SH-SY5Y (cell line): ENCODE results near the gene PCBD1.

Experiments
- GATA2 ChIP-seq: IDR thresholded peaks from 2 replicates; pipeline ENCODE4 v1.6.1; 2011; ENCODE audit warnings: mild to moderate bottlenecking, low read depth, low read length
- GATA3 ChIP-seq: IDR thresholded peaks from 2 replicates; pipeline ENCODE4 v1.6.1; 2011; ENCODE audit warnings: low read depth, mild to moderate bottlenecking, low read length, moderate library complexity

Gene PCBD1

DNA sequence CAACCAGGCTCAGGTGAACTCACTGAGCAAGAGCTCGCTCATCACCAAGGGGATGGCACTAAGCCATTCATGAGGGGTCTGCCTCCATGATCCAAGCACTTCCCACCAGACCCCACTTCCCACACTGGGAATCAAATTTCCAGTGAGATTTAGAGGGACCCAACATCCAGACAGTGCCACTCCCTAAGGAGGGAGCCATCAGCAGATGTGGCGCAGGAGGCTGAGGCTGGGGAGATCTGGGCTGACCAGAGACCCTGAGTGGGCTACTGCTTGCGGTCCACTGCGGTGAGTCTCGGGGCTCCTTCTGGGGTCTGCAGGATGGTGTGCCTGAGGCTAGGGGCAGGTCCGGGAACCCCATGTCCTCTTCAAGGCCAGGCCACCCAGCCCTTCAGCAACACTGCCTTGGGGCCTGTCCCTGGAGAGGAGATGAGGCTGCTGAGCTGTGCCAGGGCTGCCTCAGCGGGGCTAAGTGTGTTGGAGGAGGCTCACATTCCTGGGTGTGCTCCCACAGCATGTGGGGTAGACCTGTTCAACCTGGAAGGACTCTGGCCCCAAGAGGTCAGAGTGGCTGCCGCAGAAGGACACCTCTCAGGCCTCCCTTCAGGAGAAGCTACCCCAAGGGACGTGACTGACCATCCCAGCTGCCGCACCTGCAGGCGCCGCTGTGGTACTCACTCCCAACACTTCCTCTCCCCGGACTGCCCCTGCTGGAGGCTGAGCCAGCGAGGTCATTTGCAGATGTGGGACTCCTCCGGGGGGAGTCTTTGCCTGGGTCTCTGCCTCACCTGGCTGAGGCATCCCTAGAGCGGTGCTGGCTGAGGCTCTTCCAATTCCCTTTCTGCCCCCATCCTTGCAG lies 22.3 kb upstream of the PCBD1 start:
- no peak for TF ChIP-seq GATA2
- no peak for TF ChIP-seq GATA3

DNA sequence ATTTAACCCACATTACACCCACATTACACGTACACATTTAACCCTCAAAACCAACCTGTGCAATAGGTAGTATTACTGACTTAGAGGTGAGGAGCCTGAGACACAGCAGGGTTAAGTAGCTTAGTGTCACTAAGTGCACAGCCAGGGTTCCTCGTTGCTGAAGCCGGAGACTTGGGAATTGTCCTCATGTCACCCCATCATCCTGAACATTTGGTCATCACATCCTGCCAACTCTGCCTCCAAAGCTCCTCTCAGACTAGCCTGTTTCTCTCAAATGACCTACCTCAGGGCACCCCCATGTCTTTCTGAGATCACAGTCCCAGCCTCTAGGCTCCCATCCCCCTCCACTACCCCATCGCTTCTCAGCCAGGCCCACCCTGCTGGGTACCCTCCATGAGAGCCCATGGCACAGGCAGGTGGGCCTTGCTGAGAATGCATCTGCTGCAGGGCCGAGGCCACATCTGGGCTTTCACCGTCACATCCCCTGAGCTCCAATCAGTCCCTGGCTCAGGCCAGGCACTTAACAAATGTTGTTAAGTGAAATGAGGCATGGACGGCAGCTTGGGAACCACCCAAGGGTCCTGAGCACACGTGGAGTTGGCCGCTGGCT lies 21.1 kb upstream of the PCBD1 start:
- no peak for TF ChIP-seq GATA2
- TF ChIP-seq GATA3, result no peak

DNA sequence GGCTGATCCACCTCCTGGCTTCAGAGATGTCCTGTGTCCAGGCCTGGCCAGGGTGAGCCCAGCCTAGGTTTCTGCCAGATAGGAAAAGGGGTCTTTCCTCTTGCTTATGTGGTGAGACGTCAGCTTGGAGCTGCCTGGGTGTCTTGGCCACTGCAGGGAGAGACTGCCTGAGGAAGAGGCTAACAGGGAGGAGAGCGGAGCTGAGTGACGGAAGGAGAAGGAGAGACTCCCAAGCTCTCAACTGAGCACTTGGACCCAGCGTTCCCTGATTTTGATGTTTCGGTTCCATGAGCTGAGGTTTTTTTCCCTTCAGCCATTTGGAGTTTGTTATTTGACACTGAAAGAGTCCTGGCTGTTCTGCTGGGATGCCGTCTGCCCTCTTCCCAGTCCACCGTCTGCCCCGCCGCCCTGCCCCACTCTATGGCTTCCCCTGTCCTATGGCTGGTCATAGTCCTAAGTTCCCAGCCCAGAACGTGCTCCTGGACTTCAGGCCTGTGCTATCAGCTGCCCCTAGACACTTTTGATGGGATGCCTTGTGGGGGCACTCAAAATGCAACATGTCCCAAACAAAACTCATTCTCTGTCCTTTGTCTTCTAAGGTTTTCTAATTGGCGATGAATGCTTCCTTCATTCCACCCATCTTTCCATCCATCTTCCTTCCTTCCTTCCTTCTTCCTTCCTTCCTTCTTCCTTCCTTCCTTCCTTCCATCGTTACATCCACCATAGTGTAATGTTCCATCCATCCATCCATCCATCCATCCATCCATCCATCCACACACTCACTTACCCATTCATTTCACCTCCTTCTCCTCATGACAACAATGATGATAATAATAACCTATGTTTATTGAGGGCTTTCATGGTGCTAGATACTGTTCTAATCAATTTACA lies 20.3 kb upstream of the PCBD1 start:
- TF ChIP-seq GATA3 (no peak), GATA2 (no peak)

DNA sequence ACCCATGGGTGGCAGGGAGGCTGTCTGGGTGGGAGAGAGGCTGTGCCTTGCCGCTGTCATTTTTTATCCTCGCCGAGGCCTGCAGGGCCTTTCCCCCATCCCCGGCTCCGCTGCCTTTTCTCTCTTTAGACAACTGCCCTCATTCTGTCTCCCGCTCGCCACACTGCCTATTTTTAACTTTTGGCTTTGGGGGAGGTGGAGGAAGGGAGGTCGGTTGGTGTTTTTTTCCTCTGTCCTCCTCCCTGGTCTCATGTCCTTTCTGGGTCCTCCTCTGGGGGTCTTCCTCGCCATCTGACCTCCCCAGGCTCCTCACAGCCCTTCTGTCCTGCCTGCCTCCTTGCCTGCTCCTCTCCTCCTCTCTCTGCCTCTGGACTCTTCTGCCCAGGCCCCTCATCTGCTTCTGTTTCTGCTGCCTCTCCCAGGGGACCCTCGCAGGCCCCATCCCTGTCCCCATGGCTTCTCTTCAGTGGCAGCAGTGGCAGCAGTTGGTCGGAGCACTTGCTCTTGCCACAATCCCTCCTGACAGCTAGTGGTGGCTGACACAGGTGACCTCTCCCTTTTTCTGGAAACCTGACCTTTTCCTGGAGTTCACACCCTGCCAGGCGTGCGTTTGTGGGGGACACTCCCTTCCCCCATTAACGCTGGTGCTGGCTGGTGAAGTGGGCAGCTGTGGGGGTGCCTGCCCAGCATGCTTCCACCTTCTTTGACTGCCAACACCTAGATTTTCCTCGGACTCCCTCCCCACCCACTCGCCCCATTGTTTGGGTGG lies 19.5 kb upstream of the PCBD1 start:
- TF ChIP-seq GATA3 (no peak), GATA2 (no peak)

DNA sequence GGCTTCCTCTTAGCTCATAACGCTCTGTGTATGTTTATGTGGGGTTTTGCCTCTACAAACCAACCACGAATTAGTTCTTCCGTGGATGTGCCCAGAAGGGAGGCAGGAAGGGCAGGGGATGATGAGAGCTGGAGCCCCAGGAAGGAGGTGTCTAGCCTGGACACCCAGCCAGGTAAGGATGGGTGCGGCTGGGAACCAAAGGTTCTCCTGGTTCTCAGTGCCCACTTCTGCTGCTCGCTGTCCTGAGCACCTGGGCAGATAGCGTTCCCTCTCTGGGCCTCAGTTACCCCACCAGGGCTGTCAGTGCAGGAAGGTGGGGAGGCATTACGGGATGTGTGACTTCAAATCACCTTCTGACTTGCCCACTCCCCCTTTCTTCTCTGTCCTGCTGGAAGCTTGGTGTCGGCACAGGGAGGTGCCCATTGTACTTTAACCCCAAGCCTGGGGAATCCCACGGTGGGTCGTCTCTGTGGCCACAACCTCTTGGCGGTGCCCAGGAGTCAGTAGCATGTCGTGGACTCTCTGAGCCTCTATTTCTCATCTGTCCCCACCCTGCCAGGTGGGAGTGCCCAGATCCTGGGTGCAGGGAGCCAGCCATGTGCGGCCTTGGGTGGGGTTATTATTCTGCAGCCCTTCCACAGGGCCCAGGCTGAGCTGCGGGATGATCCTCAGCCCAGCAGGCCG lies 18.7 kb upstream of the PCBD1 start:
- TF ChIP-seq GATA2 (no peak), GATA3 (no peak)

DNA sequence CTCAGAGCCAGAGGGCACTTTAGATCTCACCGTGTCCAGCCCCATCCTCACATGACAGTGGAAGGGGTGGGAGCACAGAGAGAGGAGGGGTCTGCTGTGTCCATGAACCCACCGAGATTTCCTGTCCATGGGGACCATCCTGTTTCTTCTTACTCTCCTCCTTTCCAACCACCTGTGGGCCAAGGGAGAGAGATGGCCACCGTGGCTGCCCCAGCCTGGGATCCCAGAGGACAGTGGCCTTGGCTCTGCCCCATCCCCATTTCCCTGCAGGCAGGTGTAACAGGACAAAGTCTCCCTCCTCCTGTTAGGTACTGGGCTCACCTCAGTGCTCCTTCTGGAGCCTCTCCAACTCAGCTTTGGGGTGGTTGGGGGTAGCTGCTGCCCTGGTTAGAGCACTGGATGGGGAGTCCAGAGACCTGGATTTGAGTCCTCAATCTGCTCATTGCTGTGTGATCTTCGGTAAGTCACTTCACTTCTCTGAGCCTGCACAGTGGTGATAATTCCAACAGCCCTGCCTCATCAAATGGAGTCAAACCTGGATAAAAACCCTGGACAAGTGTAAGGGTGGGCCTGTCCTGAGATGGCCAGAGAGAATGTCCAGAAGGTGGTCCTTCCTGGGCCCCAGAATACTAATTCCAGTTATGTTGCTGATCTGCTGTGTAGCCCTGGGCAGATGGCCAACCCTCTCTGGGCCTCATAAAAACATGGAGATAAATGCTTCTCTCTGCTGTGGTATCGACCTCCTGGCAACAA lies 17.8 kb upstream of the PCBD1 start:
- TF ChIP-seq GATA3 (no peak), GATA2 (no peak)

DNA sequence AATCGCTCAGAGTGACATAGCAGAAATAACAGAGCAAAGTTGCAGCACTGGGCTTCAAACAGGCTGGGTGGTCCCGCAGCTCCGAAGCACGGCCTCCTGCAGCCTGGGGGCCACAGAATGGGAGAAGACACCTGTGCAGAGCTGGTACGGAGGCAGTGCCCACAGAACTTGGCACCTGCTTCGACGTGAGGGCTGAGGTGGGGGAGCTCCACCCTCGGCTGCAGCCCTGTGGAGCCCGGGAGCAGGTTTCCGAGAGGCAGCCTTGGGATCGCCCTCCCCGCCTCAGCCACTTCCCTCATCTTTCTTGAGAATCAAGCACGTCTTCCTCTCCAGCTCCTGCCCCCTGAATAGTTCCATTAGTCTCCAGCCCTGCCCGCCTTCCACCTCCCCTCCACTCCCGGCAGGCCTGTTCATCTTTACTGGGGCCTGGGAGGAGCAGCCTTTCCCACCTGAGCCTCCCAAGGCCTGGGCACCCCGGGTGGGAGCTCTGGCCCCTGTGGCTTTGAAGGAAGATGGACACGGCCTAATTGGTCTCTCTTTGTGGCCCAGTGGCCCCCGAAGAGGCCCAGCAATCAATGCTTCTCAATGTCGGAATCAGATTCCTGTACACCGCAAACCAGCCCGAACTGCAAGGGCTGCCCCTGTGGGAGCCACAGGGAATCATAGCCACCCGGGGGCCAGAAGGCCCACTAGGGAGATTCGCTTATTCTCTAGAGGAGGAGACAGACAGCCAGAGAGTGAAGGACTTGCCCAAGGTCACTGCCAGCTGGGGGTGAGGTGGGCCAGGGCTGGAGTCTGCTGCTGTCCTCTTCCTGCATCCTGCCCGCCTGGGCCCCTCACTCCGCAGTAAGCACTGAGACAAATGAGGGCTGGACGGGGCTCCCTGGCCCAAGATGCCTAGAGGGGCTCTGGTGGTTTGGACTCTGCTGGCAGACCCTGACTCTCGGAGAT lies 17.0 kb upstream of the PCBD1 start:
- TF ChIP-seq GATA2 (no peak), GATA3 (no peak)

DNA sequence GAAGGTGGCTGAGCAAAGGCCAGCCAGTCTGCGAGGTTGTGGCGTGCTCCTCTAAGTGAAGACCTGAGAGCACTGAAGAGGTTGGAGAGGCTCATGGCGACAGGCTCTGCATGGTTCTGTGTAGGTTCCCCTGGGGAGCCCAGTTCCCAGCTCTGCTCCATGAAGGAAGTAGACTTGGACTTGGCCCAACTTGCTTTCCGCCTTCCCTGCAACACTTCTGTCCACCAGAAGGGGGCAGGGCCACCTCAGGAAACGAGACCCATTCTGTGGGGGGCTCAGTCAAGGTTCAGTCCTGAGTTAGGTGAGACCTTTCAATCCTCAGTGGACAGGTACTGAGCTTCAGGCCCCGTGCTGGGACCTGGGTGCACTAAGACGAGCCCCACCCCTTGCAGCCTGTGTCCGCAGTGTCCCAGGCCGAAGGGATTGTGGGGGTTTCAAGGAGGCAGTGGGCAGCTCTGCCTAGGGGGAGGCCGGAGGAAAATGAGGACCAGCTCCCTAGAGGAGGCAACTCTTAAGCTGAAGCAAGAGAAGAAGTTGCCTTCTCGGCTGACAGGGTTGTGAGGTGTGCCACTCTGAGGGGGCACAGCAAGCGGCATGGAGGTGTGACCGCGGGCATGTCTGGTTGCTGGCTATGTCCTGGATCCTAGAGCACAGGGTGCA lies 15.0 kb upstream of the PCBD1 start:
- TF ChIP-seq GATA2, result no peak
- TF ChIP-seq GATA3, result no peak

DNA sequence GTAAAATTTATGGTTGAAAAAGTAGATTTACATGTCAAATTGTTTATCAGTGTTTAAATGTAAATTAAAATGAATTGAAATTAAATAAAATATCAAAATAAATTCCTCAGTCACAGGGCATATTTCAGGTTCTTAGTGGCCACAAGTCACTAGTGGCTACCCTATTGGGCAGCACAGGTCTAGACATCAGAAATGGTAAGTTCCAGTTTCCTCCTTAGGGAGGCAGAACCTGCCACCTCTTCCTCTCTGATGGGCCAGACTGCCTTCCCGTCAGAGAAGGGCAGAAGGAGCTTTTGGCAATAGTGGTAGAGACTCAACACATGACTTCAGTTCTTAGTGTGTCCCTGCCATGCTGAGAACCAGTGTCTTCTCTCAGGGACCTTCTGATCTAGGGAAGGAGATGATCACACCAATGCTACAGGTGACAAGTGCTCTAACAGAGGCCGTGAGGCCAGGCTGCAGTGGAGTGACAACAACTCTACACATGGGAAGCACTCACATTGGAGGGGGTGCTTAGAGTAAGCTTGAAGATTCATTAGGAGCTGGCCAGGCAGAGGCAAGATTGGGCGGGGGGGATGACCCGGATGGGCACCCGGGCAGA lies 14.4 kb upstream of the PCBD1 start:
- no peak for TF ChIP-seq GATA2
- no peak for TF ChIP-seq GATA3

DNA sequence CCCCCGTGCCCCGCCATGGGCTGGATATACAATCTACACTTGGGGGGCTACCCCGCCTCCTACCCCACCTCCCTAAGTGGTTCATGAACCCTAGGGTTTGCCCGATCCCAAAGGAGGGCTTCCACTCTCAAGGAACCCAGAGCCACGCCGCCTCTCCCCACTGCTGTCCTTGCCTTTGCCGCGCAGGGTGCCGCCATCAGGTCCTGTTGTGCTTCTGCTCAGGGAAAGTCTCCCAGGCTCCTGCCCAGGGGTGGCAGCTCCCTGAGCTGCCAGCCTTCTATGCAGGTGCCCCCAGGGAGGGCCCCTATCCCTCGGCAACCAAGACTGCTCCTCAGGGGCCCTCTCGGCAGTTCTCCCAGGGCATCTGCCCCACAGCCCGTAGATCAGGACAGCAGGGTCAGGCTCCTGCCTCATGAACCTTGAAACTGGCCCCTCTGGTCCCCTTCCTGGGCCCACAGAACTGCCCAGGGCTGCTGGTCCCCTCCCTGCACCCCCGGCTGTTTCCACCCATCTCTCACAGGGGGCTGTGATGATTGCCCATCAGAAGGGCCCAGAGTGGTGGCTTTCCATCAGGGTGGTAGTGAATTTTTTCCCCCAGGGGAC lies 13.0 kb upstream of the PCBD1 start:
- TF ChIP-seq GATA3 (no peak), GATA2 (no peak)

DNA sequence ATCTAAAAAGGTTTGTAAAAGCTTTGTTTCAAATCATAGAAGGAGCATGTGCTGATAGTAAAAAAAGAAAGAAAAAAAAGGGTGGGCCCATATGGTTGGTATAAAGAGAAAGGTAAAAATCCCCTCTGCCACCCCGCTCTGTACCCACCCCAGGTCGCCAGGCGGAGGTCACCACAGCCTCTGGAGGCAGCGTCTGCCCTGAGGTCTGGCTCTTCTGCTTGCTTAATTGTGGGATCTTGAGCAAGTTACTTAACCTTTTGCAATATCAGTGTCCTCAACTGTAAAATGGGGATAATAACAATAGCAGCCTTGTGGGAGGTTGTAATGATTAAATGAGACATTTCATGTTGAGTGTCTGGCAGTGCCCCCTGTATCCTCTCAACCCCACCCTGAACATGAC lies 10.7 kb upstream of the PCBD1 start:
- TF ChIP-seq GATA3, result no peak
- no peak for TF ChIP-seq GATA2
